AG04449 (cell line): ENCODE results near the gene SET.
A peak's percentile ranks its signal among the peaks of the same experiment; 100 is the strongest.

ENCODE experiments used
- CTCF ChIA-PET: fragments of 350-600 bp; formaldehyde crosslinking; extraction: SDS; loops from one replicate; lab custom pipeline; 2021; ENCODE audit warnings: antibody characterized with exemption; lab: Yijun Ruan, JAX
- POLR2A ChIA-PET: fragments of 400-600, 350-600 bp; formaldehyde crosslinking; extraction: SDS; loops from one replicate; lab custom pipeline; 2020; ENCODE audit warnings: antibody characterized with exemption, inconsistent platforms; lab: Yijun Ruan, JAX
- DNase-seq: peaks from one replicate; pipeline ENCODE4 v3.0.0-alpha.2; 2010; ENCODE audit warnings: low read depth, low spot score
- H3K4me3 ChIP-seq: 2 replicates; pipeline ENCODE4 v1.5.1; 2011; ENCODE audit warnings: low read depth, mild to moderate bottlenecking, control low read depth, low read length
- CTCF ChIP-seq: IDR thresholded peaks from one replicate; pipeline ENCODE4 v1.5.1; 2011; ENCODE audit warnings: mild to moderate bottlenecking, moderate library complexity, low read length, control low read depth, inconsistent platforms; ENCODE audit not compliant: insufficient read depth; ENCODE audit errors: missing control alignments

Gene SET

GRCh38 chr9:128729766-128730517 is 40.9 kb downstream of the SET start:
- DNase-seq, result no peak
- ChIA-PET CTCF (no interaction called here), POLR2A (no interaction called here)
- no peak for TF ChIP-seq CTCF
- no peak overlapping the region for H3K4me3 ChIP-seq

GRCh38 chr9:128731093-128731492 is 42.1 kb downstream of the SET start:
- DNase-seq, result no peak
- no peak for TF ChIP-seq CTCF
- ChIA-PET CTCF (interaction anchor here (0.7 to 1.2 kb wide), 3 partner anchors 10 to 39 kb away, joined by 3 read pairs; no protein-coding TSS in a partner anchor), POLR2A (no interaction called here)
- H3K4me3 ChIP-seq, result no peak overlapping the region

- no peak overlapping the region for H3K4me3 ChIP-seq
- TF ChIP-seq CTCF, result no peak
- POLR2A ChIA-PET, result no interaction called here
- no peak for DNase-seq
- CTCF ChIA-PET, result interaction anchor here (0.7 to 4.0 kb wide), 6 partner anchors 7 to 39 kb away, joined by 3 to 46 read pairs (median 5); partner anchors contain the start of gene ZDHHC12
Measured at GRCh38 chr9:128731691-128732090, 42.7 kb downstream of the SET start.

GRCh38 chr9:128732576-128732975 is 43.6 kb downstream of the SET start:
- no peak for DNase-seq
- no peak for TF ChIP-seq CTCF
- ChIA-PET CTCF (interaction anchor here (0.6 to 4.0 kb wide), 30 partner anchors 8 to 216 kb away, joined by 3 to 46 read pairs (median 5); partner anchors contain the start of gene ZDHHC12), POLR2A (no interaction called here)
- no peak overlapping the region for H3K4me3 ChIP-seq

GRCh38 chr9:128733256-128733655 is 44.2 kb downstream of the SET start:
- ChIA-PET CTCF (interaction anchor here (0.6 to 4.0 kb wide), 32 partner anchors 9 to 215 kb away, joined by 3 to 46 read pairs (median 4); partner anchors contain the start of gene ZDHHC12), POLR2A (no interaction called here)
- peak; percentile 70 for TF ChIP-seq CTCF
- H3K4me3 ChIP-seq, result no peak overlapping the region
- DNase-seq, result no peak

GRCh38 chr9:128735373-128735772 is 46.4 kb downstream of the SET start:
- no peak for TF ChIP-seq CTCF
- ChIA-PET CTCF (interaction anchor here (0.9 to 4.0 kb wide), 4 partner anchors 7 to 83 kb away, joined by 3 to 46 read pairs (median 22); partner anchors contain the start of genes ENDOG and ZDHHC12), POLR2A (no interaction called here)
- DNase-seq, result no peak
- H3K4me3 ChIP-seq, result no peak overlapping the region
